Natural killer cell (primary cell): Measurements from ENCODE around the gene SLC22A4. TPM values are rescaled to one million over a fixed set of nuclear protein-coding genes. Genes with fewer than 3 reads are reported as not detected.

ENCODE experiments used
- ATAC-seq, 3 donors: fragments of 150-1000 bp in 2 of 3; fragments of 200-7000 bp in 1 of 3; cut with Tn5 transposase; 1 replicate in 1 of 3; 2 replicates in 2 of 3; pipeline ENCODE4 v1.10.0; 2021; ENCODE audit warnings: mild to moderate bottlenecking in 2 of 3, moderate library complexity in 2 of 3
- DNase-seq, 2 donors: peaks; one replicate each; pipeline versions ENCODE4 v3.0.0 to v3.0.0-alpha.2; 2013 to 2021; ENCODE audit warnings: mixed read lengths in 1 of 2
- H3K27ac ChIP-seq: one replicate; pipeline ENCODE4 v1.5.1; 2013; ENCODE audit warnings: mild to moderate bottlenecking, low read length
- H3K27me3 ChIP-seq: one replicate; pipeline ENCODE4 v1.6.1; 2013; ENCODE audit warnings: low read length; ENCODE audit not compliant: control insufficient read depth, insufficient read depth
- H3K36me3 ChIP-seq: one replicate; pipeline ENCODE4 v1.6.1; 2013; ENCODE audit warnings: low read length; ENCODE audit not compliant: control insufficient read depth, insufficient read depth
- H3K4me1 ChIP-seq: one replicate; pipeline ENCODE4 v1.6.1; 2013; ENCODE audit warnings: low read length; ENCODE audit not compliant: control insufficient read depth, insufficient read depth
- H3K4me3 ChIP-seq: one replicate; pipeline ENCODE4 v1.5.1; 2013; ENCODE audit warnings: low read length
- H3K9me3 ChIP-seq: one replicate; pipeline ENCODE4 v1.6.1; 2013; ENCODE audit warnings: low read length; ENCODE audit not compliant: control insufficient read depth, insufficient read depth
- H3K27ac Mint-ChIP-seq, 2 donors: one replicate each; pipeline ENCODE4 v1.8.0; 2022; ENCODE audit warnings: mild to moderate bottlenecking in 2 of 2, mixed read lengths in 2 of 2, moderate library complexity in 1 of 2
- H3K27me3 Mint-ChIP-seq, 2 donors: one replicate each; pipeline ENCODE4 v1.8.0; 2022; ENCODE audit warnings: low read depth in 2 of 2, mixed read lengths in 2 of 2
- H3K36me3 Mint-ChIP-seq: one replicate; pipeline ENCODE4 v1.8.0; 2022; ENCODE audit warnings: mixed read lengths
- H3K4me1 Mint-ChIP-seq, 2 donors: one replicate each; pipeline ENCODE4 v1.8.0; 2022; ENCODE audit warnings: mixed read lengths in 2 of 2
- H3K4me3 Mint-ChIP-seq: one replicate; pipeline ENCODE4 v1.8.0; 2022; ENCODE audit warnings: mild to moderate bottlenecking, moderate library complexity, mixed read lengths
- H3K9me3 Mint-ChIP-seq, 2 donors: one replicate each; pipeline ENCODE4 v1.8.0; 2022; ENCODE audit warnings: mixed read lengths in 2 of 2
- CTCF ChIP-seq: fragments of 200-600 bp; IDR thresholded peaks from one replicate; pipeline ENCODE4 v1.8.0; 2022; ENCODE audit warnings: antibody characterized with exemption
- WGBS: methylation state at CpG from one replicate; pipeline ENCODE4 v1.1.7; 2013; ENCODE audit warnings: missing lambda C conversion rate; ENCODE audit not compliant: insufficient coverage; 5-methylcytosine and 5-hydroxymethylcytosine counted together
- intact Hi-C: fragments of 100-400 bp; cut with micrococcal nuclease; formaldehyde crosslinking; loops from one replicate; pipeline ENCODE4 v1.14.2; 2022
- total RNA-seq, 4 donors: library from RNA; stranded (reverse); fragments of 120-200 nt in 1 of 4; gene quantifications; one replicate each; pipeline versions ENCODE4 v1.2.3 to v1.2.4, GENCODE V29; 2013 to 2022

The SLC22A4 gene
- total RNA-seq, 3 donors from 2014 or later (not counting 1 experiment from before 2014, with no cell fraction given): 0.14 to 2.3 (median 0.27) TPM

- Mint-ChIP-seq H3K36me3 (no peaks in the 10 kb centered on the region), H3K4me3 (no peak overlapping the region), H3K27ac (no peak overlapping the region), H3K9me3 (no peaks in the 10 kb centered on the region), H3K27me3 (peaks cover 0 to 12% of the 10 kb centered on the region in 2 donors), H3K4me1 (no peaks in the 10 kb centered on the region)
- Histone ChIP-seq H3K4me1 (no peaks in the 10 kb centered on the region), H3K9me3 (no peaks in the 10 kb centered on the region), H3K36me3 (no peaks in the 10 kb centered on the region), H3K27ac (no peak overlapping the region), H3K4me3 (no peak overlapping the region), H3K27me3 (no peaks in the 10 kb centered on the region)
- ATAC-seq: no peak
- no peak for DNase-seq
- intact Hi-C loops: no loop called here
- no peak for TF ChIP-seq CTCF
- 94% methylated on average over 3 of the region's 3 CpGs for WGBS
Observed at GRCh38 chr5:132355140-132355765, 61.1 kb downstream of the SLC22A4 start.

- no peaks in the 10 kb centered on the region for H3K9me3 Mint-ChIP-seq
- ATAC-seq (no peak), DNase-seq (no peak)
- no peak for TF ChIP-seq CTCF
- Histone ChIP-seq H3K4me1 (no peaks in the 10 kb centered on the region), H3K36me3 (no peaks in the 10 kb centered on the region), H3K9me3 (no peaks in the 10 kb centered on the region), H3K27ac (no peak overlapping the region), H3K27me3 (no peaks in the 10 kb centered on the region), H3K4me3 (no peak overlapping the region)
- H3K27ac Mint-ChIP-seq: no peak overlapping the region
- no peak overlapping the region for H3K4me3 Mint-ChIP-seq
- no peaks in the 10 kb centered on the region for H3K36me3 Mint-ChIP-seq
- H3K27me3 Mint-ChIP-seq: peaks cover 0 to 7% of the 10 kb centered on the region in 2 donors
- WGBS: 89% methylated on average over 1 of the region's 1 CpG
- intact Hi-C loops: no loop called here
- no peaks in the 10 kb centered on the region for H3K4me1 Mint-ChIP-seq
Observed at GRCh38 chr5:132358775-132359174, 64.6 kb downstream of the SLC22A4 start.

GRCh38 chr5:132362086-132362485 lies 67.9 kb downstream of the SLC22A4 start:
- ATAC-seq (no peak), DNase-seq (no peak)
- H3K9me3 Mint-ChIP-seq: no peaks in the 10 kb centered on the region
- Histone ChIP-seq H3K36me3 (no peaks in the 10 kb centered on the region), H3K4me3 (no peak overlapping the region), H3K4me1 (no peaks in the 10 kb centered on the region), H3K27me3 (no peaks in the 10 kb centered on the region), H3K9me3 (no peaks in the 10 kb centered on the region), H3K27ac (no peak overlapping the region)
- no peak overlapping the region for H3K4me3 Mint-ChIP-seq
- H3K27ac Mint-ChIP-seq: no peak overlapping the region
- H3K27me3 Mint-ChIP-seq: peaks cover 0 to 2% of the 10 kb centered on the region in 2 donors
- 100% methylated on average over 2 of the region's 2 CpGs for WGBS
- H3K4me1 Mint-ChIP-seq: no peaks in the 10 kb centered on the region
- H3K36me3 Mint-ChIP-seq: no peaks in the 10 kb centered on the region
- intact Hi-C loops: no loop called here
- no peak for TF ChIP-seq CTCF
